HG02973 (cell line): ENCODE measurements around the gene SOX13.
"Not testable (repeated sequence)": the region's sequence is repeated elsewhere in the genome, so short reads cannot be mapped to it uniquely, and the experiment has no call there.

ENCODE experiments used
- ATAC-seq: cut with Tn5 transposase; IDR thresholded peaks from one replicate; pipeline ENCODE4 v1.9.1; 2021; ENCODE audit warnings: moderate library complexity; ENCODE audit not compliant: unreplicated experiment

Gene SOX13

DNA sequence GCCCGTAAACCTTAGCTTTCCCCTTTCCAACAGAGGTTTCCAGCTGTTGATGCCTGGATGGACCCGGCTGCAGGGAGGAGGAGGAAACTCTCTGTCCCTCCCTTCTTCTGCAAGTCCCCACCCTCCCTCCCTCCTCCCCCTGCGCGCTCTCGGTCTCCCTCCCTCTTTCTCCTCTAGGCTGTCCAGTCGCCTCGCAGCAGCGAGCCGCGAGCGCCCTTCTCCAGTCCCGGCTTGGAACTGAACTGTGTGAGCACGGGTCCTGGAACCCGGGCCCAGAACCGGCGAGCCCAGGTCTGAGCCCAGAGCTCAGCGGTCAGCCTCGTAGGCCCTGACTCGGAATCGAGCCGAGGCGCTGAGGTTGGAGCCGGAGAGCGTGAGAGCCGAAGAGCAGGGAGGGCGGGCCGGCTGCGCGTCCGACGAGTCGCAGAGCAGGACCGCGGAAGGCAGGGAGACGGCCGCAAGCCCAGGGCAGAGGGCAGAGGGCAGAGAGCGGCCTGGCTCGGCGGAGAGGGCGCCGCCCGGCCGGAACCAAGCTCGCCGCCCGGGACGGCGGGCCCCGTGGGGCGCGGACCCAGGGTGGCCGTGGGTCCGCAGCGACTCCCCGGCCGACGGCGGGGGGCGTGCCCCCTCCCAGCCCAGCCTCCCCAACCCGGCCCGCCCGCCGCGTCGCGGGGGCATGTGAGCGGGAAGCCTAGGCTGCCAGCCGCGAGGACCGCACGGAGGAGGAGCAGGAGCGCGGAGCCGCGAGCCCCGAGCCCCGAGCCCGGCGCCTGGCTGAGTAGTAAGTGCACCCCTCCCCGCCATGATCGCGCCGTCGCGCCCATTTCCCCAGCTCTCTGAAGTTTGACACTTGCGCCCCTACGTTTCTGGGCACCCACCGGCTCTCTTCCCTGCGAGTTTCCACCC is at the start of gene SOX13:
Gene SOX13, plus strand, starts transcription at position 185 of the 906 bp plus-strand sequence. CDS start 39,801 bp downstream, outside the sequence.
- no peak for ATAC-seq

GRCh38 chr1:204025917-204026707 is 46.8 kb upstream of the SOX13 start:
- no peak for ATAC-seq

GRCh38 chr1:204027446-204027845 is 45.5 kb upstream of the SOX13 start:
- no peak for ATAC-seq

DNA sequence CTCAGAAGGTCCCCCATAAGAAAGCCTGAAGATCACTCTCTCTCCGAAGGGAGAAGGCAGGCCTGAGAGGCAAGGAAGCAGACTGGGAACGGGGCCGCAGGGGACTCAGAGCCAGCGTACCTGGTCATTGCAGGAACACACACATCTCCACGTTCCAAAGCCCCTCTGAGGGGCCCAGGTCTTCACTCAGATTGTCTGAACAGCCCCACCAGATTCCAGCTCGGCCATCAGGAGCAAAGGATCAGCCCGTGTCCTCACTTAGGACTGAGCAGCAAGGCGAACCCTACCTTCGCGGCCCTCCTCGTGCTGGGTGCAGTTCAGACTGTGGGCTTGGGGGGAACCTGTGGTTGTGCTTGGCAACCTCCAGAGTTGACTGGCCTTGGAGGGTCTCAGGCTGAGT is 43.9 kb upstream of the SOX13 start:
- ATAC-seq, result no peak

DNA sequence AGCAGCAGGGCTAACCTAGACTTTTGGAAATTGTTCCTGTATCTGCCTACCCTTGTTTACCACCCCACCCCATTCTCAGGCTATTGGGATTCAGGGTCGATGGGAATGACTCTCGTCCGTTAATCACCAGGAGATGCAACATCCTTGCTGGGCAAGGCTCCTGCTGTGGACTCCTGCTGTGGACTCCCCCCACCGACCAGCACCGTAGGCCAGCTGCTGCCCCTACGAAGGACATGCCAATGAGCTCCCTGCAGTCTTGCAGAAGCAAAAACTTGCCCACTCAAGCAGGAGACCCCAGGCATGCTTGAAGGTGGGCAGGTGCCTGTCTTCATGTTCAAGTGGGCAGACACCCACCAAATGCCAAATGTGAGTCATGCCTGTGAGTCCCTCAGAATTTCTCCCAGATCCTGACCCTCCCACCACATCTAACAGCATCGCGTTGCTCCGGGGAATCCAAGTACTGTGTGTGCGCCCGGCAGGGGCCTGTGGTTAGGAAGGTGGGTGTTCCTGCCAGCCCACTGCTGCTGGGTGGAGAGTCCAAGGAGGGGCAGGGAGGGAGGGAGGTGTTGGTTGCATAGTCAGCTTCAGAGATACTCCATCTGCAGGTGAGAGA is 41.7 kb upstream of the SOX13 start:
- ATAC-seq, result no peak

DNA sequence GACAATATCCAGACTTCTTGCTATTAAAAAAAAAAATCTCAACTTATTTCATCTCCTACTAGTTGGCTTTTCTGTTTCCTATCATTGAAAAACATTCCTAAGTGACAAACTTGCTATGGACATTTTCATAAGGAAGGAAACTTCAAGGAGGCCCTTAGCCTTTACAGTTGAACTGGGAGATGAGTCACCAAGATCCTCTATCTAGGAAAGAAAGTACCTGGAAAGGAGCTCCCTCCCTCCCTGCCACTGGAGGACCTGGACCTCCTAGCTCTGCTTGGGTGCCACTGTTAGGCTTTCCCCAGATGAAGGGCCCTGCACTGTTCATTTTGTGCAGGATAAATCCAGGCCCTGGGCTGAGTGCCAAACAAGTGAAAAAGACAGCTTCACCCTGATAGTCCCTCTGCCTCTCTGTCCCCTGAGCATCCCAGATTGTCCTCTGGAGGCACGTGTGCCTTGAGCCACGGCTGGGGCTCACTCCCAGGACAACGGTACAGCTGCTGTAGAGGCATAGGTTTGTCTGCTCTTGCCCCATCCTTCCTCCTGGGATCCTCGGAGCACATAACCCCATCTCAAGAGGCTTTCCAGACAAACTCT is 40.2 kb upstream of the SOX13 start:
- ATAC-seq, result no peak

GRCh38 chr1:204033306-204033705 is 39.6 kb upstream of the SOX13 start:
- ATAC-seq, result no peak

- no peak for ATAC-seq
Measured at GRCh38 chr1:204036882-204037655, 35.8 kb upstream of the SOX13 start.

GRCh38 chr1:204041232-204041767 is 31.6 kb upstream of the SOX13 start:
- ATAC-seq, result no peak

- no peak for ATAC-seq
Measured at GRCh38 chr1:204041803-204042505, 31.0 kb upstream of the SOX13 start.

GRCh38 chr1:204042516-204042915 is 30.4 kb upstream of the SOX13 start:
- ATAC-seq, result no peak

DNA sequence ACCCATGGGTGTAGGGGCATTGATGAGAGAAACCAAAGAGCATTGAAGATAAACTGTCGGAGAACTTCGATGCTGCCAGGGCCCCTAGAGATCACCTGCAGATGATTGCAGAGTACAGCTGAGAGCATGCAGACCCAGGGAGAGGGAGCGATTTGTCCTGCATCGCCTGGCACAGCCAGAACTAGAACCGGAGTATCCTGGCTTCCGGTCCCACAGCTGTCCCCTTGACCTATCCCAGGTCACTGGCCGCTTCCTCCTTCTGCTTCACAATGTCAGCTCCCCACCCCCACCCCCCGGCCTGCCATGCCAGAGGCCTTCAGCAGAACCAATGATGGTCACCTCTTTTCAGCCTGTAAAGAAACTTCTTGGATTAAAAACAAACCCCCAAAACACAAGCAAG is 29.2 kb upstream of the SOX13 start:
- ATAC-seq, result no peak

GRCh38 chr1:204044448-204044847 is 28.5 kb upstream of the SOX13 start:
- no peak for ATAC-seq

DNA sequence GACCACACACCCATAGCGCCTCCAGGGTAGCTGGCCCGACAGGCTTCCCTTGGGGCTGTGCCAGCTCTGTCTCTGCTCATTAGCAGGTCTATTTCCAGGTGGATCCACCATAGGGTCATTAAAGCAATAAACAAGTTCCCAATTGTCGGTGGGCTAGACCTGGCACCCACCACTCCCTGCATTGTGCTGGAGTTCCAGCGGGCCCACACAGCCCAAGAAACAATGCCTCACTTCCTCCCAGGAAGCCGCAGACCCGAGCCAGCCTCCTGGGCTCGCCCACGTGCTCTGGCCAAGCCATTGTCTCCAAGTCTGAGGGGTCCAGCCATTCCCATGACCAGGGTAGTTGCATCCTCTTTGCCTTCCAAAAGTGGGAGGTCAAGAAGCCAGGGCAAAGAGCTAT is 27.5 kb upstream of the SOX13 start:
- ATAC-seq, result no peak

GRCh38 chr1:204046346-204046745 is 26.6 kb upstream of the SOX13 start:
- ATAC-seq, result no peak

GRCh38 chr1:204048796-204049195 is 24.1 kb upstream of the SOX13 start:
- not testable (repeated sequence) for ATAC-seq

DNA sequence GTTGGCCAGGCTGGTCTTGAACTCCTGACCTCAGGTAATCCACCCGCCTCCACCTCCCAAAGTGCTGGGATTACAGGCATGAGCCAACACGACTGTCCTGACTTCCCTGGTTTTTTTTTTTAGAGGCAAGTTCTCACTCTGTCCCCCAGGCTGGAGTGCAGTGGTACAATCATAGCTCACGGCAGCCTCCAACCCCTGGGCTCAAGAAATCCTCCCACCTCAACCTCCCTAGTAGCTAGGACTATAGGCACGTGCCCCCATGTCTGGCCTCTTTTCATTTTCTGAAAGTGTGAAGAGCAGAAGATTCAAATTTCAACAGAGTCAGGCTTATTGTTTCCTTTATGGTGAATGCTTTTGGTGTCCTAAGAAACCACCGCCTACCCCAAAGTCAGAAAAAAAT is 21.7 kb upstream of the SOX13 start:
- no peak for ATAC-seq

DNA sequence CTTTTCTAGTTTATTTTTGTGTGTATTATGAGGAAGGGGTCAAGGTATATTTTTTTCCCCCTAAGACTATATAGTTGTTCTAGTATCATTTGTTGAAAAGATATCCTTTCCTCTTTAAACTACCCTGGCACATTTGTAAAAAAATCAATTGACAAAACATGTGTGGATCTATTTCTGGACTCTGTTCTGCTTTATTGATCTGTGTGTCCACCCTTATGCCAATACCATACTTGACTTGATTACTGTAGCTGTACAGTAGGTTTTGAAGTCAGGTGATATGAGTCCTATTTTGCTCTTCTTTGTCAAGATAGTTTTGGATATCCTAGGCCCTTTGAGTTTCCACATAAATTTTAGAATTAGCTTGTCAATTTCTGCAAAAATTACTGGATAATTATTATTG is 21.2 kb upstream of the SOX13 start:
- no peak for ATAC-seq

DNA sequence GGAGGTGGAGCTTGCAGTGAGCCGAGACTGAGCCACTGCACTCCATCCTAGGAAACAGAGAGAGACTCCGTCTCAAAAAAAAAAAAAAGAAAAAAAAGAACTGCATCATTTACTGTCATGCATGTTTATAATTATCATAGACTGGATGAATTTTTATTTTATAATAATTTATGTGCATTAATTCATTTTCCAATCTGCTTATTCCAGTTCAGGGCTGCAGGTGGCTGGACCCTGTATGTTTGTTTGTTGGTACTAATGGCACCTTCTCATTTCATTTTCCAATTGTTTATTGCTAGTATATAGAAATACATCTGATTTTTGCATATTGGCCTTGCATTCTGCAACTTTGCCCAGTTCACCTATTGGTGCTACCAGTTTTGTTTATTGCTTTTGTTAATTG is 19.0 kb upstream of the SOX13 start:
- no peak for ATAC-seq

DNA sequence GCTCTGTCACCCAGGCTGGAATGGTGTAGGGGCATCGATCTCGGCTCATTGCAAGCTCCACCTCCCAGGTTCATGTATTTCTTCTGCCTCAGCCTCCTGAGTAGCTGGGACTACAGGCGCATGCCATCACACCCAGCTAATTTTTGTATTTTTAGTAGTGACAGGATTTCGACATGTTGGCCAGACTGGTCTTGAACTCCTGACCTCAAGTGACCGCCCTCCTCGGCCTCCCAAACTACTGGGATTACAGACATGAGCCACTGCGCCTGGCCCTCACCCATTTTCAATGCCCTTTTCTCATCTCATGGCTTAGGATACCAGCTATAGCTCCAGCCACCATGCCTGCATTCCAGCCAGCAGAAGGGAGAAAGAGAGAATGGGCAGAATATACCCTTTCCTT is 12.9 kb upstream of the SOX13 start:
- no peak for ATAC-seq
